HepG2 (cell line): ENCODE results near the gene ADAMTSL4. TPM values are rescaled to one million over a fixed set of nuclear protein-coding genes. Genes with fewer than 3 reads are reported as not detected.

Experiments used
- ATF3 ChIP-seq: sonication (generic); formaldehyde crosslinking; IDR thresholded peaks from 2 replicates; pipeline ENCODE4 v1.4.0; 2020; ENCODE audit warnings: missing genetic modification reagents
- FOSL2 ChIP-seq: sonication (generic); formaldehyde crosslinking; IDR thresholded peaks from 2 replicates; pipeline ENCODE4 v1.4.0; 2020; ENCODE audit warnings: missing genetic modification reagents
- FUBP1 ChIP-seq: sonication (generic); formaldehyde crosslinking; IDR thresholded peaks from 2 replicates; pipeline ENCODE4 v1.5.1; 2020; ENCODE audit warnings: missing genetic modification reagents, mild to moderate bottlenecking, borderline replicate concordance
- KMT2A ChIP-seq: sonication (generic); formaldehyde crosslinking; IDR thresholded peaks from 2 replicates; pipeline ENCODE4 v1.4.0; 2020; ENCODE audit warnings: missing genetic modification reagents
- POGZ ChIP-seq: sonication (generic); formaldehyde crosslinking; IDR thresholded peaks from 2 replicates; pipeline ENCODE4 v1.4.0; 2020; ENCODE audit warnings: mild to moderate bottlenecking, missing genetic modification reagents
- SMC3 ChIP-seq: IDR thresholded peaks from 2 replicates; pipeline ENCODE4 v1.6.1; 2011; ENCODE audit warnings: low read length, improper control_type of control experiment
- SOX5 ChIP-seq: IDR thresholded peaks from 2 replicates; pipeline ENCODE4 v1.6.1; 2016; ENCODE audit warnings: borderline replicate concordance
- SRF ChIP-seq: IDR thresholded peaks from 2 replicates; pipeline ENCODE4 v1.6.1; 2011; ENCODE audit warnings: mild to moderate bottlenecking, low read depth, low read length, moderate library complexity
- SRSF4 ChIP-seq: fragments of 200-400 bp; formaldehyde crosslinking; IDR thresholded peaks from one replicate; pipeline ENCODE4 v1.6.1; 2018; ENCODE audit warnings: mild to moderate bottlenecking, low read depth, low read length, moderate library complexity; ENCODE audit not compliant: poor library complexity, severe bottlenecking
- YEATS4 ChIP-seq: sonication (generic); formaldehyde crosslinking; IDR thresholded peaks from 2 replicates; pipeline ENCODE4 v1.4.0; 2020; ENCODE audit warnings: missing genetic modification reagents, borderline replicate concordance
- ZFP37 ChIP-seq: sonication (generic); formaldehyde crosslinking; IDR thresholded peaks from 2 replicates; pipeline ENCODE4 v1.4.0; 2020; ENCODE audit warnings: missing genetic modification reagents, borderline replicate concordance
- ZNF451 ChIP-seq: sonication (generic); formaldehyde crosslinking; IDR thresholded peaks from 2 replicates; pipeline ENCODE4 v1.5.0; 2020; ENCODE audit warnings: mild to moderate bottlenecking, missing genetic modification reagents
- ZNF546 ChIP-seq: sonication (generic); formaldehyde crosslinking; conservative IDR thresholded peaks from 2 replicates; pipeline ENCODE4 v1.8.1; 2023; ENCODE audit warnings: mild to moderate bottlenecking, missing genetic modification reagents
- ZNF547 ChIP-seq: sonication (generic); formaldehyde crosslinking; IDR thresholded peaks from 2 replicates; pipeline ENCODE4 v1.5.1; 2020; ENCODE audit warnings: mild to moderate bottlenecking, missing genetic modification reagents
- ZNF792 ChIP-seq: IDR thresholded peaks from 2 replicates; pipeline ENCODE4 v1.6.1; 2016
- polyA plus RNA-seq, 8 experiments: library from polyadenylated mRNA; depleted of rRNA in 3 of 8; stranded (reverse) in 7 of 8; unstranded in 1 of 8; fragments of >200 nt; fragmentation: Illumina TruSeq in 4 of 8; extraction: Trizol in 4 of 8; gene quantifications; 2 replicates each; pipeline versions ENCODE4 v1.2.1 to v1.2.3, GENCODE V29; 2011 to 2016; ENCODE audit warnings: low read depth in 4 of 8, missing spikeins in 1 of 8, mixed read lengths in 1 of 8; ENCODE audit not compliant: insufficient read depth in 1 of 8
- total RNA-seq, 5 experiments: library from RNA; depleted of rRNA; stranded (reverse); fragments of >200 nt; fragmentation: Illumina TruSeq; extraction: Trizol; gene quantifications; 2 replicates each; pipeline ENCODE4 v1.2.3, GENCODE V29; 2016; ENCODE audit warnings: low read depth in 1 of 5
- TF ChIP-seq, protein P1 (sequence below), 2 experiments: sonication (generic) in 1 of 2; formaldehyde crosslinking in 1 of 2; IDR thresholded peaks; 2 replicates each; pipeline versions ENCODE4 v1.4.0 to v1.6.1; 2018 to 2020; ENCODE audit warnings: missing genetic modification reagents in 2 of 2, borderline replicate concordance in 1 of 2, low read depth in 1 of 2, mild to moderate bottlenecking in 1 of 2, missing biosample characterization in 1 of 2
- TF ChIP-seq, protein P2 (sequence below): sonication (generic); formaldehyde crosslinking; IDR thresholded peaks from 2 replicates; pipeline ENCODE4 v1.4.0; 2020; ENCODE audit warnings: mild to moderate bottlenecking, missing genetic modification reagents
- TF ChIP-seq, protein P3 (sequence below): sonication (generic); formaldehyde crosslinking; IDR thresholded peaks from 2 replicates; pipeline ENCODE4 v1.4.0; 2020; ENCODE audit warnings: missing genetic modification reagents

ADAMTSL4 gene
- total and polyA plus RNA-seq, 2 of the 13 experiments (the other 11 are each of a cell fraction or from before 2014, with no cell fraction given): 3.9 to 16.4 TPM

GRCh38 chr1:150515328-150516049 lies 33.7 kb upstream of the ADAMTSL4 start, which contains the start of gene FALEC (continued):
- TF ChIP-seq, protein P1, sequence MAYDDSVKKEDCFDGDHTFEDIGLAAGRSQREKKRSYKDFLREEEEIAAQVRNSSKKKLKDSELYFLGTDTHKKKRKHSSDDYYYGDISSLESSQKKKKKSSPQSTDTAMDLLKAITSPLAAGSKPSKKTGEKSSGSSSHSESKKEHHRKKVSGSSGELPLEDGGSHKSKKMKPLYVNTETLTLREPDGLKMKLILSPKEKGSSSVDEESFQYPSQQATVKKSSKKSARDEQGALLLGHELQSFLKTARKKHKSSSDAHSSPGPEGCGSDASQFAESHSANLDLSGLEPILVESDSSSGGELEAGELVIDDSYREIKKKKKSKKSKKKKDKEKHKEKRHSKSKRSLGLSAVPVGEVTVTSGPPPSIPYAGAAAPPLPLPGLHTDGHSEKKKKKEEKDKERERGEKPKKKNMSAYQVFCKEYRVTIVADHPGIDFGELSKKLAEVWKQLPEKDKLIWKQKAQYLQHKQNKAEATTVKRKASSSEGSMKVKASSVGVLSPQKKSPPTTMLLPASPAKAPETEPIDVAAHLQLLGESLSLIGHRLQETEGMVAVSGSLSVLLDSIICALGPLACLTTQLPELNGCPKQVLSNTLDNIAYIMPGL (CRISPR knock-in tag; IDR thresholded peaks at IDR 0.05; ENCODE audit: borderline replicate concordance in 1 of 2, low read depth in 1 of 2): peak in 1 of 2 experiments; percentile 56; a peak in 1 of 4 replicates
- no peak for TF ChIP-seq SRF
- no peak for TF ChIP-seq KMT2A
- no peak for TF ChIP-seq ZNF546
- TF ChIP-seq ZFP37: no peak
- peak; percentile 68 for TF ChIP-seq POGZ (CRISPR knock-in tag)
- no peak for TF ChIP-seq SRSF4
- 0 out of 2 replicates have a peak, but pooled peaks have one; percentile 16 for TF ChIP-seq ZNF792 (CRISPR knock-in tag)
- TF ChIP-seq FOSL2 (CRISPR knock-in tag): no peak
- no peak for TF ChIP-seq ATF3 (CRISPR knock-in tag)
- no peak for TF ChIP-seq ZNF451 (CRISPR knock-in tag)
- TF ChIP-seq, protein P2, sequence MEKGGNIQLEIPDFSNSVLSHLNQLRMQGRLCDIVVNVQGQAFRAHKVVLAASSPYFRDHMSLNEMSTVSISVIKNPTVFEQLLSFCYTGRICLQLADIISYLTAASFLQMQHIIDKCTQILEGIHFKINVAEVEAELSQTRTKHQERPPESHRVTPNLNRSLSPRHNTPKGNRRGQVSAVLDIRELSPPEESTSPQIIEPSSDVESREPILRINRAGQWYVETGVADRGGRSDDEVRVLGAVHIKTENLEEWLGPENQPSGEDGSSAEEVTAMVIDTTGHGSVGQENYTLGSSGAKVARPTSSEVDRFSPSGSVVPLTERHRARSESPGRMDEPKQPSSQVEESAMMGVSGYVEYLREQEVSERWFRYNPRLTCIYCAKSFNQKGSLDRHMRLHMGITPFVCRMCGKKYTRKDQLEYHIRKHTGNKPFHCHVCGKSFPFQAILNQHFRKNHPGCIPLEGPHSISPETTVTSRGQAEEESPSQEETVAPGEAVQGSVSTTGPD (CRISPR knock-in tag): no peak
- TF ChIP-seq FUBP1 (CRISPR knock-in tag): no peak
- TF ChIP-seq SOX5 (CRISPR knock-in tag): 0 out of 2 replicates have a peak, but pooled peaks have one; percentile 24
- TF ChIP-seq SMC3: no peak
- TF ChIP-seq ZNF547 (CRISPR knock-in tag): peak; percentile 68; the same call in 1 of the 2 replicates
- TF ChIP-seq YEATS4 (CRISPR knock-in tag): no peak
- TF ChIP-seq, protein P3, sequence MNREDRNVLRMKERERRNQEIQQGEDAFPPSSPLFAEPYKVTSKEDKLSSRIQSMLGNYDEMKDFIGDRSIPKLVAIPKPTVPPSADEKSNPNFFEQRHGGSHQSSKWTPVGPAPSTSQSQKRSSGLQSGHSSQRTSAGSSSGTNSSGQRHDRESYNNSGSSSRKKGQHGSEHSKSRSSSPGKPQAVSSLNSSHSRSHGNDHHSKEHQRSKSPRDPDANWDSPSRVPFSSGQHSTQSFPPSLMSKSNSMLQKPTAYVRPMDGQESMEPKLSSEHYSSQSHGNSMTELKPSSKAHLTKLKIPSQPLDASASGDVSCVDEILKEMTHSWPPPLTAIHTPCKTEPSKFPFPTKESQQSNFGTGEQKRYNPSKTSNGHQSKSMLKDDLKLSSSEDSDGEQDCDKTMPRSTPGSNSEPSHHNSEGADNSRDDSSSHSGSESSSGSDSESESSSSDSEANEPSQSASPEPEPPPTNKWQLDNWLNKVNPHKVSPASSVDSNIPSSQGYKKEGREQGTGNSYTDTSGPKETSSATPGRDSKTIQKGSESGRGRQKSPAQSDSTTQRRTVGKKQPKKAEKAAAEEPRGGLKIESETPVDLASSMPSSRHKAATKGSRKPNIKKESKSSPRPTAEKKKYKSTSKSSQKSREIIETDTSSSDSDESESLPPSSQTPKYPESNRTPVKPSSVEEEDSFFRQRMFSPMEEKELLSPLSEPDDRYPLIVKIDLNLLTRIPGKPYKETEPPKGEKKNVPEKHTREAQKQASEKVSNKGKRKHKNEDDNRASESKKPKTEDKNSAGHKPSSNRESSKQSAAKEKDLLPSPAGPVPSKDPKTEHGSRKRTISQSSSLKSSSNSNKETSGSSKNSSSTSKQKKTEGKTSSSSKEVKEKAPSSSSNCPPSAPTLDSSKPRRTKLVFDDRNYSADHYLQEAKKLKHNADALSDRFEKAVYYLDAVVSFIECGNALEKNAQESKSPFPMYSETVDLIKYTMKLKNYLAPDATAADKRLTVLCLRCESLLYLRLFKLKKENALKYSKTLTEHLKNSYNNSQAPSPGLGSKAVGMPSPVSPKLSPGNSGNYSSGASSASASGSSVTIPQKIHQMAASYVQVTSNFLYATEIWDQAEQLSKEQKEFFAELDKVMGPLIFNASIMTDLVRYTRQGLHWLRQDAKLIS (CRISPR knock-in tag): no peak
